GM23338 (cell line): Measurements from ENCODE around the gene SRGN. TPM values are rescaled to one million over a fixed set of nuclear protein-coding genes. Genes with fewer than 3 reads are reported as not detected.

ENCODE experiments used
- ATAC-seq: fragments of 200-7000 bp; cut with Tn5 transposase; 3 replicates; pipeline ENCODE4 v1.9.1; 2020
- DNase-seq: peaks from one replicate; pipeline ENCODE4 v3.0.0-alpha.2; 2015; ENCODE audit warnings: low spot score
- H2AFZ ChIP-seq: fragments of 200-600 bp; sonication (generic); 2 replicates; pipeline ENCODE4 v1.8.0; 2016; ENCODE audit warnings: antibody characterized with exemption, mild to moderate bottlenecking, moderate library complexity
- H3F3A ChIP-seq: fragments of 200-600 bp; sonication (generic); replicated peaks from 2 replicates; pipeline ENCODE4 v1.8.0; 2017; ENCODE audit warnings: antibody characterized with exemption, mixed run types, low read depth
- H3K27ac ChIP-seq: fragments of 200-600 bp; sonication (generic); 2 replicates; pipeline ENCODE4 v1.6.1; 2016; ENCODE audit warnings: low read depth
- H3K27me3 ChIP-seq: fragments of 200-600 bp; sonication (generic); 2 replicates; pipeline ENCODE4 v1.8.0; 2016; ENCODE audit warnings: mild to moderate bottlenecking, mixed run types, moderate library complexity; ENCODE audit not compliant: insufficient read depth
- H3K36me3 ChIP-seq: fragments of 200-600 bp; sonication (generic); 2 replicates; pipeline ENCODE4 v1.8.0; 2016; ENCODE audit warnings: mild to moderate bottlenecking; ENCODE audit not compliant: insufficient read depth
- H3K4me1 ChIP-seq: fragments of 200-600 bp; sonication (generic); 2 replicates; pipeline ENCODE4 v1.8.0; 2016; ENCODE audit warnings: mild to moderate bottlenecking, moderate library complexity; ENCODE audit not compliant: insufficient read depth
- H3K4me2 ChIP-seq: fragments of 200-600 bp; sonication (generic); 2 replicates; pipeline ENCODE4 v1.7.1; 2017; ENCODE audit warnings: mixed run types
- H3K4me3 ChIP-seq: fragments of 200-600 bp; sonication (generic); 2 replicates; pipeline ENCODE4 v1.6.1; 2016; ENCODE audit warnings: mixed run types
- H3K79me2 ChIP-seq: fragments of 200-600 bp; sonication (generic); replicated peaks from 2 replicates; pipeline ENCODE4 v1.8.0; 2017; ENCODE audit warnings: mild to moderate bottlenecking; ENCODE audit not compliant: insufficient read depth
- H3K9me2 ChIP-seq: fragments of 200-600 bp; sonication (generic); 2 replicates; pipeline ENCODE4 v1.8.0; 2017; ENCODE audit not compliant: insufficient read depth
- H4K20me1 ChIP-seq: fragments of 200-600 bp; sonication (generic); replicated peaks from 2 replicates; pipeline ENCODE4 v1.8.0; 2017; ENCODE audit warnings: mild to moderate bottlenecking; ENCODE audit not compliant: insufficient read depth
- H3K27ac Mint-ChIP-seq: 2 replicates; pipeline ENCODE4 v1.8.0; 2020; ENCODE audit warnings: inconsistent platforms, mild to moderate bottlenecking, moderate library complexity, mixed read lengths
- H3K27me3 Mint-ChIP-seq: 3 replicates; pipeline ENCODE4 v1.8.0; 2022; ENCODE audit warnings: low read depth, mild to moderate bottlenecking, moderate library complexity, mixed read lengths, inconsistent platforms; ENCODE audit not compliant: insufficient read depth, poor library complexity
- H3K36me3 Mint-ChIP-seq: 3 replicates; pipeline ENCODE4 v1.8.0; 2021; ENCODE audit warnings: low read depth, mild to moderate bottlenecking, inconsistent platforms, moderate library complexity, mixed read lengths
- H3K4me1 Mint-ChIP-seq: 3 replicates; pipeline ENCODE4 v1.8.0; 2020; ENCODE audit warnings: mild to moderate bottlenecking, inconsistent platforms, mixed read lengths
- H3K4me3 Mint-ChIP-seq: 3 replicates; pipeline ENCODE4 v1.8.0; 2021; ENCODE audit warnings: moderate library complexity, mild to moderate bottlenecking, inconsistent platforms, mixed read lengths
- H3K9me3 Mint-ChIP-seq: 3 replicates; pipeline ENCODE4 v1.8.0; 2020; ENCODE audit warnings: moderate library complexity, mild to moderate bottlenecking, inconsistent platforms, mixed read lengths
- CREB1 ChIP-seq: fragments of 250-450 bp; sonication (Bioruptor Pico); IDR thresholded peaks from 2 replicates; pipeline ENCODE4 v1.5.0; 2020; ENCODE audit warnings: low read depth, mild to moderate bottlenecking, moderate library complexity
- EZH2 ChIP-seq: fragments of 200-600 bp; sonication (generic); IDR thresholded peaks from one replicate; pipeline ENCODE4 v1.8.0; 2017; ENCODE audit warnings: antibody characterized with exemption, mild to moderate bottlenecking, low read depth; ENCODE audit not compliant: unreplicated experiment
- EZH2phosphoT487 ChIP-seq: fragments of 200-600 bp; sonication (generic); IDR thresholded peaks from one replicate; pipeline ENCODE4 v1.8.1; 2018; ENCODE audit warnings: antibody characterized with exemption; ENCODE audit not compliant: unreplicated experiment
- NANOG ChIP-seq: IDR thresholded peaks from 2 replicates; pipeline ENCODE4 v1.6.1; 2016; ENCODE audit warnings: antibody characterized with exemption, borderline replicate concordance
- POLR2AphosphoS5 ChIP-seq: IDR thresholded peaks from 2 replicates; pipeline ENCODE4 v1.6.1; 2016; ENCODE audit warnings: antibody characterized with exemption, low read depth
- STAT1 ChIP-seq: IDR thresholded peaks from one replicate; pipeline ENCODE4 v1.6.1; 2016; ENCODE audit warnings: antibody characterized with exemption; ENCODE audit not compliant: unreplicated experiment
- ZNF114 ChIP-seq: fragments of 250-450 bp; sonication (Bioruptor Pico); IDR thresholded peaks from 2 replicates; pipeline ENCODE4 v1.5.0; 2020; ENCODE audit warnings: mild to moderate bottlenecking, moderate library complexity
- ZNF331 ChIP-seq: fragments of 250-450 bp; sonication (Bioruptor Pico); IDR thresholded peaks from 2 replicates; pipeline ENCODE4 v1.5.0; 2020; ENCODE audit warnings: low read depth, mild to moderate bottlenecking, moderate library complexity
- polyA plus RNA-seq: library from polyadenylated mRNA; unstranded; fragments of >200 nt; fragmentation: Nextera tagmentation; extraction: Ambion mirVana; gene quantifications from 2 replicates; pipeline ENCODE4 v1.2.1, GENCODE V29; 2016
- total RNA-seq: library from RNA; depleted of rRNA; stranded (reverse); fragments of >200 nt; shearing (Covaris generic); gene quantifications from 2 replicates; pipeline ENCODE4 v1.2.3, GENCODE V29; 2014
- TF ChIP-seq, protein P1 (sequence below): fragments of 250-450 bp; sonication (Bioruptor Pico); IDR thresholded peaks from 2 replicates; pipeline ENCODE4 v1.5.0; 2020; ENCODE audit warnings: mild to moderate bottlenecking, moderate library complexity
- TF ChIP-seq, protein P2 (sequence below): IDR thresholded peaks from one replicate; pipeline ENCODE4 v1.6.1; 2018; ENCODE audit warnings: antibody characterized with exemption; ENCODE audit not compliant: unreplicated experiment

Gene SRGN
- total and polyA plus RNA-seq, 2 experiments from 2014 or later = not detected

DNA sequence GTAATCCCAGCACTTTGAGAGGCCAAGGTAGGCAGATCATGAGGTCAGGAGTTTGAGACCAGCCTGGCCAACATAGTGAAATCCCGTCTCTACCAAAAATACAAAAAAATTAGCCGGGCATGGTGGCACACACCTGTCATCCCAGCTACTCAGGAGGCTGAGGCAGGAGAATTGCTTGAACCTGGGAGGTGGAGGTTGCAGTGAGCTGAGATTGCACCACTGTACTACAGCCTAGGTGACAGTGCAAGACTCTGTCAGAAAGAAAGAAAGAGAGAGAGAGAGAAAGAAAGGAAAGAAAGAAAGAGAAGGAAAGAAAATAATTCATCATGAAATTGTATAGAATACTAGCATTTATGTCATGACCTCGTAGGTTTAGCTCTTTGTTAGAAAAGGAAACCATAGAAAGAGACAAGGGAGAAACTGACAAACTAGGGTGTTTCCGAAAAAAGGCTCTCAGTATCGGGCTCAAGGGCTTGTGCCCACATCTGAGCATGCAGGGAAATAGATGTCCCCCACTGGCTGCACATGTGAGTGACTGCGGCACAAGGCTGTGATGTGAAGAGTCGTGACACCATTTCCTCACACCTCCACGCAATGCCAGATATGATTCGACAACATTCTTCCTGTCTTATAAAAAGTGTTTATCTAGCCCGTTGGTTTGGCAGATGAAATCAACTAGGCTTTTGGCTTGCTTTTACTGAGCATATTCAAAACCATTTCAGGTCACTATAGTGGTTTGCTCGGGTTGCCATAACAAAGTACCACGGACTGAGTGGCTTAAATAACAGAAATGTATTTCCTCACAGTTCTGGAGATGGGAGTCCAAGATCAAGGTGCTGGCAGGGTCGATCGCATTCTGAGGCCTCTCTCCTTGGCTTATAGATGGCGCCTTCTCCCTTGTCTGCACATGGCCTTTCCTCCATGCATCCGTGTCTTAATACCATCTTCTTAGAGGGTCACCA, 2.0 kb downstream of the SRGN start:
- H3F3A ChIP-seq = no peaks in the 10 kb centered on the region
- peaks cover 2% of the 10 kb centered on the region for H3K27me3 Mint-ChIP-seq
- H3K4me3 ChIP-seq = no peak overlapping the region
- no peak for DNase-seq
- H3K4me2 ChIP-seq = no peak overlapping the region
- ATAC-seq = no peak
- peaks cover 13% of the 10 kb centered on the region for H3K4me1 Mint-ChIP-seq
- no peaks in the 10 kb centered on the region for H3K36me3 ChIP-seq
- no peaks in the 10 kb centered on the region for H4K20me1 ChIP-seq
- H3K4me3 Mint-ChIP-seq = no peak overlapping the region
- no peak for TF ChIP-seq CREB1 (CRISPR knock-in tag)
- no peak for TF ChIP-seq STAT1
- TF ChIP-seq ZNF331 (CRISPR knock-in tag) = no peak
- TF ChIP-seq EZH2phosphoT487 = no peak
- no peak for TF ChIP-seq NANOG
- TF ChIP-seq, protein P1, sequence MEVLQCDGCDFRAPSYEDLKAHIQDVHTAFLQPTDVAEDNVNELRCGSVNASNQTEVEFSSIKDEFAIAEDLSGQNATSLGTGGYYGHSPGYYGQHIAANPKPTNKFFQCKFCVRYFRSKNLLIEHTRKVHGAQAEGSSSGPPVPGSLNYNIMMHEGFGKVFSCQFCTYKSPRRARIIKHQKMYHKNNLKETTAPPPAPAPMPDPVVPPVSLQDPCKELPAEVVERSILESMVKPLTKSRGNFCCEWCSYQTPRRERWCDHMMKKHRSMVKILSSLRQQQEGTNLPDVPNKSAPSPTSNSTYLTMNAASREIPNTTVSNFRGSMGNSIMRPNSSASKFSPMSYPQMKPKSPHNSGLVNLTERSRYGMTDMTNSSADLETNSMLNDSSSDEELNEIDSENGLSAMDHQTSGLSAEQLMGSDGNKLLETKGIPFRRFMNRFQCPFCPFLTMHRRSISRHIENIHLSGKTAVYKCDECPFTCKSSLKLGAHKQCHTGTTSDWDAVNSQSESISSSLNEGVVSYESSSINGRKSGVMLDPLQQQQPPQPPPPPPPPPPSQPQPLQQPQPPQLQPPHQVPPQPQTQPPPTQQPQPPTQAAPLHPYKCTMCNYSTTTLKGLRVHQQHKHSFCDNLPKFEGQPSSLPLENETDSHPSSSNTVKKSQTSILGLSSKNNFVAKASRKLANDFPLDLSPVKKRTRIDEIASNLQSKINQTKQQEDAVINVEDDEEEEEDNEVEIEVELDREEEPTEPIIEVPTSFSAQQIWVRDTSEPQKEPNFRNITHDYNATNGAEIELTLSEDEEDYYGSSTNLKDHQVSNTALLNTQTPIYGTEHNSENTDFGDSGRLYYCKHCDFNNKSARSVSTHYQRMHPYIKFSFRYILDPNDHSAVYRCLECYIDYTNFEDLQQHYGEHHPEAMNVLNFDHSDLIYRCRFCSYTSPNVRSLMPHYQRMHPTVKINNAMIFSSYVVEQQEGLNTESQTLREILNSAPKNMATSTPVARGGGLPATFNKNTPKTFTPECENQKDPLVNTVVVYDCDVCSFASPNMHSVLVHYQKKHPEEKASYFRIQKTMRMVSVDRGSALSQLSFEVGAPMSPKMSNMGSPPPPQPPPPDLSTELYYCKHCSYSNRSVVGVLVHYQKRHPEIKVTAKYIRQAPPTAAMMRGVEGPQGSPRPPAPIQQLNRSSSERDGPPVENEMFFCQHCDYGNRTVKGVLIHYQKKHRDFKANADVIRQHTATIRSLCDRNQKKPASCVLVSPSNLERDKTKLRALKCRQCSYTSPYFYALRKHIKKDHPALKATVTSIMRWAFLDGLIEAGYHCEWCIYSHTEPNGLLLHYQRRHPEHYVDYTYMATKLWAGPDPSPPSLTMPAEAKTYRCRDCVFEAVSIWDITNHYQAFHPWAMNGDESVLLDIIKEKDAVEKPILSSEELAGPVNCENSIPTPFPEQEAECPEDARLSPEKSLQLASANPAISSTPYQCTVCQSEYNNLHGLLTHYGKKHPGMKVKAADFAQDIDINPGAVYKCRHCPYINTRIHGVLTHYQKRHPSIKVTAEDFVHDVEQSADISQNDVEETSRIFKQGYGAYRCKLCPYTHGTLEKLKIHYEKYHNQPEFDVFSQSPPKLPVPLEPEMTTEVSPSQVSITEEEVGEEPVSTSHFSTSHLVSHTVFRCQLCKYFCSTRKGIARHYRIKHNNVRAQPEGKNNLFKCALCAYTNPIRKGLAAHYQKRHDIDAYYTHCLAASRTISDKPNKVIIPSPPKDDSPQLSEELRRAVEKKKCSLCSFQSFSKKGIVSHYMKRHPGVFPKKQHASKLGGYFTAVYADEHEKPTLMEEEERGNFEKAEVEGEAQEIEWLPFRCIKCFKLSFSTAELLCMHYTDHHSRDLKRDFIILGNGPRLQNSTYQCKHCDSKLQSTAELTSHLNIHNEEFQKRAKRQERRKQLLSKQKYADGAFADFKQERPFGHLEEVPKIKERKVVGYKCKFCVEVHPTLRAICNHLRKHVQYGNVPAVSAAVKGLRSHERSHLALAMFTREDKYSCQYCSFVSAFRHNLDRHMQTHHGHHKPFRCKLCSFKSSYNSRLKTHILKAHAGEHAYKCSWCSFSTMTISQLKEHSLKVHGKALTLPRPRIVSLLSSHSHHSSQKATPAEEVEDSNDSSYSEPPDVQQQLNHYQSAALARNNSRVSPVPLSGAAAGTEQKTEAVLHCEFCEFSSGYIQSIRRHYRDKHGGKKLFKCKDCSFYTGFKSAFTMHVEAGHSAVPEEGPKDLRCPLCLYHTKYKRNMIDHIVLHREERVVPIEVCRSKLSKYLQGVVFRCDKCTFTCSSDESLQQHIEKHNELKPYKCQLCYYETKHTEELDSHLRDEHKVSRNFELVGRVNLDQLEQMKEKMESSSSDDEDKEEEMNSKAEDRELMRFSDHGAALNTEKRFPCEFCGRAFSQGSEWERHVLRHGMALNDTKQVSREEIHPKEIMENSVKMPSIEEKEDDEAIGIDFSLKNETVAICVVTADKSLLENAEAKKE (CRISPR knock-in tag) = no peak
- TF ChIP-seq POLR2AphosphoS5 = no peak
- no peak for TF ChIP-seq ZNF114
- TF ChIP-seq, protein P2, sequence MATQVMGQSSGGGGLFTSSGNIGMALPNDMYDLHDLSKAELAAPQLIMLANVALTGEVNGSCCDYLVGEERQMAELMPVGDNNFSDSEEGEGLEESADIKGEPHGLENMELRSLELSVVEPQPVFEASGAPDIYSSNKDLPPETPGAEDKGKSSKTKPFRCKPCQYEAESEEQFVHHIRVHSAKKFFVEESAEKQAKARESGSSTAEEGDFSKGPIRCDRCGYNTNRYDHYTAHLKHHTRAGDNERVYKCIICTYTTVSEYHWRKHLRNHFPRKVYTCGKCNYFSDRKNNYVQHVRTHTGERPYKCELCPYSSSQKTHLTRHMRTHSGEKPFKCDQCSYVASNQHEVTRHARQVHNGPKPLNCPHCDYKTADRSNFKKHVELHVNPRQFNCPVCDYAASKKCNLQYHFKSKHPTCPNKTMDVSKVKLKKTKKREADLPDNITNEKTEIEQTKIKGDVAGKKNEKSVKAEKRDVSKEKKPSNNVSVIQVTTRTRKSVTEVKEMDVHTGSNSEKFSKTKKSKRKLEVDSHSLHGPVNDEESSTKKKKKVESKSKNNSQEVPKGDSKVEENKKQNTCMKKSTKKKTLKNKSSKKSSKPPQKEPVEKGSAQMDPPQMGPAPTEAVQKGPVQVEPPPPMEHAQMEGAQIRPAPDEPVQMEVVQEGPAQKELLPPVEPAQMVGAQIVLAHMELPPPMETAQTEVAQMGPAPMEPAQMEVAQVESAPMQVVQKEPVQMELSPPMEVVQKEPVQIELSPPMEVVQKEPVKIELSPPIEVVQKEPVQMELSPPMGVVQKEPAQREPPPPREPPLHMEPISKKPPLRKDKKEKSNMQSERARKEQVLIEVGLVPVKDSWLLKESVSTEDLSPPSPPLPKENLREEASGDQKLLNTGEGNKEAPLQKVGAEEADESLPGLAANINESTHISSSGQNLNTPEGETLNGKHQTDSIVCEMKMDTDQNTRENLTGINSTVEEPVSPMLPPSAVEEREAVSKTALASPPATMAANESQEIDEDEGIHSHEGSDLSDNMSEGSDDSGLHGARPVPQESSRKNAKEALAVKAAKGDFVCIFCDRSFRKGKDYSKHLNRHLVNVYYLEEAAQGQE = no peak
- TF ChIP-seq EZH2 = no peak
- no peaks in the 10 kb centered on the region for H3K36me3 Mint-ChIP-seq
- H3K27ac Mint-ChIP-seq = no peak overlapping the region
- peaks cover 9% of the 10 kb centered on the region for H3K4me1 ChIP-seq
- H3K9me2 ChIP-seq = no peaks in the 10 kb centered on the region
- H3K27ac ChIP-seq = no peak overlapping the region
- no peaks in the 10 kb centered on the region for H3K79me2 ChIP-seq
- no peaks in the 10 kb centered on the region for H3K27me3 ChIP-seq
- 0 out of 2 replicates have a peak overlapping the region, but pooled peaks have one; percentile 32 for H2AFZ ChIP-seq
- H3K9me3 Mint-ChIP-seq = no peaks in the 10 kb centered on the region
